ENCODE results near the gene GCN1.
"Not testable (repeated sequence)": the region's sequence is repeated elsewhere in the genome, so short reads cannot be mapped to it uniquely, and the experiment has no call there.

Gene GCN1

GRCh38 chr12:120194534-120195395 lies at the start of gene GCN1:
GCN1 (minus strand) TSS chr12:120194715; CDS start chr12:120194697, 18 bp downstream.
- peak; percentile 84 for DNase-seq (ENCODE audit: low spot score)

GRCh38 chr12:120242971-120243699 lies 48.6 kb upstream of the GCN1 start:
- no peak for DNase-seq (ENCODE audit: low spot score)

GRCh38 chr12:120242275-120242799 lies 47.8 kb upstream of the GCN1 start:
- no peak for DNase-seq (ENCODE audit: low spot score)

GRCh38 chr12:120241561-120242274 lies 47.2 kb upstream of the GCN1 start:
- no peak for DNase-seq (ENCODE audit: low spot score)

- no peak for DNase-seq (ENCODE audit: low spot score)
Measured at GRCh38 chr12:120240495-120240833, 45.9 kb upstream of the GCN1 start.

GRCh38 chr12:120239776-120240494 lies 45.4 kb upstream of the GCN1 start:
- DNase-seq (ENCODE audit: low spot score) = no peak

- no peak for DNase-seq (ENCODE audit: low spot score)
Measured at GRCh38 chr12:120238839-120239445, 44.4 kb upstream of the GCN1 start.

GRCh38 chr12:120238217-120238616 lies 43.7 kb upstream of the GCN1 start:
- no peak for DNase-seq (ENCODE audit: low spot score)

GRCh38 chr12:120237360-120238171 lies 43.1 kb upstream of the GCN1 start:
- DNase-seq (ENCODE audit: low spot score) = no peak

GRCh38 chr12:120236809-120237208 lies 42.3 kb upstream of the GCN1 start:
- not testable (repeated sequence) for DNase-seq (ENCODE audit: low spot score)

GRCh38 chr12:120235369-120236323 lies 41.1 kb upstream of the GCN1 start:
- no peak for DNase-seq (ENCODE audit: low spot score)

- peak; percentile 92 for DNase-seq (ENCODE audit: low spot score)
Measured at GRCh38 chr12:120234643-120235368, 40.3 kb upstream of the GCN1 start.

- peak; percentile 90 for DNase-seq (ENCODE audit: low spot score)
Measured at GRCh38 chr12:120231316-120232011, 36.9 kb upstream of the GCN1 start.

GRCh38 chr12:120230974-120231315 lies 36.4 kb upstream of the GCN1 start:
- no peak for DNase-seq (ENCODE audit: low spot score)

- DNase-seq (ENCODE audit: low spot score) = peak; percentile 96
Measured at GRCh38 chr12:120230326-120230973, 35.9 kb upstream of the GCN1 start.

- DNase-seq (ENCODE audit: low spot score) = peak; percentile 46
Measured at GRCh38 chr12:120229487-120230325, 35.2 kb upstream of the GCN1 start.

GRCh38 chr12:120229071-120229486 lies 34.6 kb upstream of the GCN1 start:
- DNase-seq (ENCODE audit: low spot score) = no peak

All from hepatic stellate cell (primary cell).